ENCODE results near the gene XRN2. TPM values are rescaled to one million over a fixed set of nuclear protein-coding genes. Genes with fewer than 3 reads are reported as not detected.
"Not testable (repeated sequence)": the region's sequence is repeated elsewhere in the genome, so short reads cannot be mapped to it uniquely, and the experiment has no call there.

The XRN2 gene
- total and polyA plus RNA-seq, 4 donors, result 48.5 to 67.1 (median 56.9) TPM

- peak in 1 of 6 donors; percentile 17 for DNase-seq (ENCODE audit: low read depth in 4 of 6, low spot score in 6 of 6)
- WGBS (ENCODE audit: insufficient coverage), result no CpG with 5 or more reads among the region's 5 CpGs
- H3K27ac ChIP-seq (ENCODE audit: low read depth, low read length), result no peak overlapping the region
- H3K36me3 ChIP-seq (ENCODE audit: control insufficient read depth, insufficient read depth, low read length), result peaks cover 4% of the 10 kb centered on the region
- H3K4me3 ChIP-seq (ENCODE audit: low read depth, low read length), result no peak overlapping the region
- H3K27me3 ChIP-seq (ENCODE audit: control insufficient read depth, insufficient read depth, low read length), result no peaks in the 10 kb centered on the region
- H3K4me1 ChIP-seq (ENCODE audit: control insufficient read depth, insufficient read depth, low read length), result no peaks in the 10 kb centered on the region
- H3K9me3 ChIP-seq (ENCODE audit: control insufficient read depth, insufficient read depth, low read length), result no peaks in the 10 kb centered on the region
These were observed 55.6 kb downstream of the XRN2 start for GRCh38 chr20:21358737-21359136.

DNA sequence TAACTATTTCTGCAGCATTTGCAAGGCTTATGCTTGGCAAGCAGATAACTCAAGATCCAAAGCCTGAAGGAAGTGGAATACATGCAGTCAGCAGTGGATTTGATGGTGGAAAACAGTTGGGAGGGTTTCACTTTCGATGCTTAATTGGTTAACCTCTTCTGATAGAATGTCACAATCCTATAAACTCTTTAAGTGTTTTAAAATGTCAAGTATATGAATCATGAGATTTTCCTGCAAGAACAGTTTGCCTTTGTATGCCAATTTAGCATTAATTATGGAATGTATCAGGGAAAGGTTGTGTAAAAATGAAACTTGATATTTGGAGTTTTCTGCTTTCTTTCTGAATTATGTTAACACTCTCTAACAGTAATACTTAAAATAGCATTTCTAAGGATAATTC, 57.6 kb downstream of the XRN2 start:
- no CpG with 5 or more reads among the region's 1 CpG for WGBS (ENCODE audit: insufficient coverage)
- H3K9me3 ChIP-seq (ENCODE audit: control insufficient read depth, insufficient read depth, low read length), result no peaks in the 10 kb centered on the region
- H3K4me1 ChIP-seq (ENCODE audit: control insufficient read depth, insufficient read depth, low read length), result no peaks in the 10 kb centered on the region
- peaks cover 7% of the 10 kb centered on the region for H3K36me3 ChIP-seq (ENCODE audit: control insufficient read depth, insufficient read depth, low read length)
- no peak overlapping the region for H3K27ac ChIP-seq (ENCODE audit: low read depth, low read length)
- no peak for DNase-seq (ENCODE audit: low read depth in 4 of 6, low spot score in 6 of 6)
- H3K4me3 ChIP-seq (ENCODE audit: low read depth, low read length), result no peak overlapping the region
- no peaks in the 10 kb centered on the region for H3K27me3 ChIP-seq (ENCODE audit: control insufficient read depth, insufficient read depth, low read length)

DNA sequence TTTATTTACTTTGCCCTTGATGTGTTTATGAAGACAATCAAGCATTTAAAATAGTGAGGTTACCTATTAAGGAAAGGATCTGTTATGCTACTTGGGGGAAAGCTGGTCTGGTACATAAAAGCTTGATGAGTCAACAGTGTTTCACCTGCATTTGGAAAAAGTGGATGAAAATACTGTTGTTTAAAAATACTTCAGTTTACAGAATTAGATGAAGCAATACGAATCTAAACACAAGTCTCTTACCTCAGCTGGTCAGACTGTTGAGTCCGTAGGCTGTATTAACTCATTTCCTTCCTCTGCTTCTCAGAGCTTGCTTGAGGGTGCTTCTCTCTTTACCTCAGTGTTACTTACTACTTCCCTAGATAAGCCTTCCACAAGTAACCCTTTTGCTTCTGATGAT, 58.1 kb downstream of the XRN2 start:
- Histone ChIP-seq H3K27me3 (ENCODE audit: control insufficient read depth, insufficient read depth, low read length) (no peaks in the 10 kb centered on the region), H3K9me3 (ENCODE audit: control insufficient read depth, insufficient read depth, low read length) (no peaks in the 10 kb centered on the region), H3K27ac (ENCODE audit: low read depth, low read length) (no peak overlapping the region), H3K4me3 (ENCODE audit: low read depth, low read length) (no peak overlapping the region), H3K4me1 (ENCODE audit: control insufficient read depth, insufficient read depth, low read length) (no peaks in the 10 kb centered on the region), H3K36me3 (ENCODE audit: control insufficient read depth, insufficient read depth, low read length) (peaks cover 9% of the 10 kb centered on the region)
- WGBS (ENCODE audit: insufficient coverage), result no CpG with 5 or more reads among the region's 2 CpGs
- no peak for DNase-seq (ENCODE audit: low read depth in 4 of 6, low spot score in 6 of 6)

GRCh38 chr20:21364413-21364812, 61.3 kb downstream of the XRN2 start:
- Histone ChIP-seq H3K4me1 (ENCODE audit: control insufficient read depth, insufficient read depth, low read length) (no peaks in the 10 kb centered on the region), H3K4me3 (ENCODE audit: low read depth, low read length) (no peak overlapping the region), H3K27me3 (ENCODE audit: control insufficient read depth, insufficient read depth, low read length) (no peaks in the 10 kb centered on the region), H3K36me3 (ENCODE audit: control insufficient read depth, insufficient read depth, low read length) (peaks cover 6% of the 10 kb centered on the region), H3K27ac (ENCODE audit: low read depth, low read length) (no peak overlapping the region), H3K9me3 (ENCODE audit: control insufficient read depth, insufficient read depth, low read length) (no peaks in the 10 kb centered on the region)
- DNase-seq (ENCODE audit: low read depth in 4 of 6, low spot score in 6 of 6), result no peak
- WGBS (ENCODE audit: insufficient coverage), result 100% methylated on average over 1 of the region's 6 CpGs

DNA sequence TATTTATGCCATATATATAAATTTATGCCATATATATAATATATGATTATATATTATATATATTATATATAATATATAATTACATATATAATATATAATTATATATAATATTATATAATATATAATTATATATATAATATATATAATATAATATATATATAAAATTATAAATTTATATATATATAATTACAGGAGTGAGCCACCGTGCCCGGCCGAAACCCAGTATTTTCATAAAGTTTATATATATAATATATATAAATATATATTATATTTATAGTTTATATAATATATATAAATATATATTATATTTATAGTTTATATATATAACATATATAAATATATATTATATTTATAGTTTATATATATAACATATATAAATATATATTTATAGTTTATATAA, 62.6 kb downstream of the XRN2 start:
- no peaks in the 10 kb centered on the region for H3K4me1 ChIP-seq (ENCODE audit: control insufficient read depth, insufficient read depth, low read length)
- H3K36me3 ChIP-seq (ENCODE audit: control insufficient read depth, insufficient read depth, low read length), result peaks cover 6% of the 10 kb centered on the region
- H3K9me3 ChIP-seq (ENCODE audit: control insufficient read depth, insufficient read depth, low read length), result no peaks in the 10 kb centered on the region
- no CpG with 5 or more reads among the region's 3 CpGs for WGBS (ENCODE audit: insufficient coverage)
- H3K4me3 ChIP-seq (ENCODE audit: low read depth, low read length), result no peak overlapping the region
- DNase-seq (ENCODE audit: low read depth in 4 of 6, low spot score in 6 of 6), result no peak
- H3K27ac ChIP-seq (ENCODE audit: low read depth, low read length), result no peak overlapping the region
- H3K27me3 ChIP-seq (ENCODE audit: control insufficient read depth, insufficient read depth, low read length), result no peaks in the 10 kb centered on the region

GRCh38 chr20:21366273-21366672, 63.1 kb downstream of the XRN2 start:
- not testable (repeated sequence) for H3K9me3 ChIP-seq (ENCODE audit: control insufficient read depth, insufficient read depth, low read length); H3K27me3 ChIP-seq (ENCODE audit: control insufficient read depth, insufficient read depth, low read length); H3K27ac ChIP-seq (ENCODE audit: low read depth, low read length); H3K4me1 ChIP-seq (ENCODE audit: control insufficient read depth, insufficient read depth, low read length); H3K36me3 ChIP-seq (ENCODE audit: control insufficient read depth, insufficient read depth, low read length); DNase-seq (ENCODE audit: low read depth in 4 of 6, low spot score in 6 of 6); H3K4me3 ChIP-seq (ENCODE audit: low read depth, low read length)
- WGBS (ENCODE audit: insufficient coverage), result 94% methylated on average over 3 of the region's 9 CpGs

GRCh38 chr20:21368791-21369190, 65.7 kb downstream of the XRN2 start:
- Histone ChIP-seq H3K4me1 (ENCODE audit: control insufficient read depth, insufficient read depth, low read length) (no peaks in the 10 kb centered on the region), H3K27me3 (ENCODE audit: control insufficient read depth, insufficient read depth, low read length) (no peaks in the 10 kb centered on the region), H3K36me3 (ENCODE audit: control insufficient read depth, insufficient read depth, low read length) (peaks cover 6% of the 10 kb centered on the region), H3K4me3 (ENCODE audit: low read depth, low read length) (no peak overlapping the region), H3K27ac (ENCODE audit: low read depth, low read length) (no peak overlapping the region), H3K9me3 (ENCODE audit: control insufficient read depth, insufficient read depth, low read length) (no peaks in the 10 kb centered on the region)
- no peak for DNase-seq (ENCODE audit: low read depth in 4 of 6, low spot score in 6 of 6)
- 50% methylated on average over 2 of the region's 2 CpGs for WGBS (ENCODE audit: insufficient coverage)

- no peak for DNase-seq (ENCODE audit: low read depth in 4 of 6, low spot score in 6 of 6)
- H3K4me3 ChIP-seq (ENCODE audit: low read depth, low read length), result no peak overlapping the region
- no peak overlapping the region for H3K27ac ChIP-seq (ENCODE audit: low read depth, low read length)
- no peaks in the 10 kb centered on the region for H3K27me3 ChIP-seq (ENCODE audit: control insufficient read depth, insufficient read depth, low read length)
- peaks cover 3% of the 10 kb centered on the region for H3K36me3 ChIP-seq (ENCODE audit: control insufficient read depth, insufficient read depth, low read length)
- H3K9me3 ChIP-seq (ENCODE audit: control insufficient read depth, insufficient read depth, low read length), result no peaks in the 10 kb centered on the region
- no peaks in the 10 kb centered on the region for H3K4me1 ChIP-seq (ENCODE audit: control insufficient read depth, insufficient read depth, low read length)
- WGBS (ENCODE audit: insufficient coverage), result no CpG with 5 or more reads among the region's 1 CpG
These were observed 68.1 kb downstream of the XRN2 start for GRCh38 chr20:21371193-21371592.

GRCh38 chr20:21372016-21372415, 68.9 kb downstream of the XRN2 start:
- WGBS (ENCODE audit: insufficient coverage), result no CpG with 5 or more reads among the region's 2 CpGs
- DNase-seq (ENCODE audit: low read depth in 4 of 6, low spot score in 6 of 6), result no peak
- no peak overlapping the region for H3K27ac ChIP-seq (ENCODE audit: low read depth, low read length)

DNA sequence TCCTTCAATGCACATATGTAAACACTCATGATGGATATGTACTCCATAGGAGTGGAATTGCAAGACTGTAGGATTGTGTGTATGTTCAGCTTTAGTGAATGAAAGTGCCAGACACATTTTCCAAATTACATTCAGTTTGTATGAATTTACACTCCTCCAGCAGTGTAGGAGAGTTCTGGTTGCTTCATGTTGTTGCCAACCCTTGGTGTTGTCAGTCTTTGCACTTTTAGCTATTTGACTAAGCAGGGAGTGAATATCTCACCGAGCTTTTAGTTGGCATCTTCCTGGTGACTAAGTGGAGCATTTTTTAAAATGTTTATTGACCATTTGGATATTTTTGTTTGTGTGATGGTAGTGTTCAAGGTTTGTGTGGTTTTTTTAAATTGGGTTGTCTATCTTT, 70.3 kb downstream of the XRN2 start:
- no peaks in the 10 kb centered on the region for H3K36me3 ChIP-seq (ENCODE audit: control insufficient read depth, insufficient read depth, low read length)
- no peak overlapping the region for H3K4me3 ChIP-seq (ENCODE audit: low read depth, low read length)
- no peak for DNase-seq (ENCODE audit: low read depth in 4 of 6, low spot score in 6 of 6)
- H3K4me1 ChIP-seq (ENCODE audit: control insufficient read depth, insufficient read depth, low read length), result no peaks in the 10 kb centered on the region
- H3K27me3 ChIP-seq (ENCODE audit: control insufficient read depth, insufficient read depth, low read length), result no peaks in the 10 kb centered on the region
- H3K9me3 ChIP-seq (ENCODE audit: control insufficient read depth, insufficient read depth, low read length), result no peaks in the 10 kb centered on the region
- no peak overlapping the region for H3K27ac ChIP-seq (ENCODE audit: low read depth, low read length)
- no CpG with 5 or more reads among the region's 1 CpG for WGBS (ENCODE audit: insufficient coverage)

More at GRCh38 chr20:21372016-21372415, 68.9 kb downstream of the XRN2 start:
- no peaks in the 10 kb centered on the region for H3K27me3 ChIP-seq (ENCODE audit: control insufficient read depth, insufficient read depth, low read length)
- H3K36me3 ChIP-seq (ENCODE audit: control insufficient read depth, insufficient read depth, low read length), result no peaks in the 10 kb centered on the region
- H3K4me1 ChIP-seq (ENCODE audit: control insufficient read depth, insufficient read depth, low read length), result no peaks in the 10 kb centered on the region
- H3K4me3 ChIP-seq (ENCODE audit: low read depth, low read length), result no peak overlapping the region
- no peaks in the 10 kb centered on the region for H3K9me3 ChIP-seq (ENCODE audit: control insufficient read depth, insufficient read depth, low read length)

Measured in spinal cord (tissue), 10 donors.